Ovary (tissue), 9 donors: ENCODE measurements around the gene YWHAB. TPM values are rescaled to one million over a fixed set of nuclear protein-coding genes. Genes with fewer than 3 reads are reported as not detected.
"Not testable (repeated sequence)": the region's sequence is repeated elsewhere in the genome, so short reads cannot be mapped to it uniquely, and the experiment has no call there.

ENCODE experiments used
- DNase-seq, 5 donors: peaks; one replicate each; pipeline ENCODE4 v3.0.0-alpha.2; 2019 to 2020
- H3K27ac ChIP-seq, 2 donors: fragments of 200-600 bp; one replicate each; pipeline versions ENCODE4 v1.5.1 to v1.8.0; 2019 to 2022
- H3K27me3 ChIP-seq: fragments of 200-600 bp; one replicate; pipeline ENCODE4 v1.8.0; 2022
- H3K36me3 ChIP-seq: fragments of 200-600 bp; sonication (generic); one replicate; pipeline ENCODE4 v1.5.1; 2019
- H3K4me1 ChIP-seq: one replicate; pipeline ENCODE4 v1.8.1; 2013; ENCODE audit warnings: mild to moderate bottlenecking, moderate library complexity; ENCODE audit not compliant: insufficient read depth
- H3K4me3 ChIP-seq: fragments of 200-600 bp; sonication (generic); one replicate; pipeline ENCODE4 v1.5.1; 2017
- H3K9me3 ChIP-seq, 2 donors: fragments of 200-600 bp in 1 of 2; sonication (generic) in 1 of 2; one replicate each; pipeline versions ENCODE4 v1.5.1 to v1.8.1; 2013 to 2019; ENCODE audit warnings: mild to moderate bottlenecking in 1 of 2, moderate library complexity in 1 of 2
- EP300 ChIP-seq: sonication (generic); formaldehyde crosslinking; IDR thresholded peaks from one replicate; pipeline ENCODE4 v1.6.1; 2017; ENCODE audit warnings: antibody characterized with exemption
- POLR2A ChIP-seq: fragments of 450-650 bp; IDR thresholded peaks from one replicate; pipeline ENCODE4 v1.6.1; 2017; ENCODE audit warnings: antibody characterized with exemption, mild to moderate bottlenecking, moderate library complexity
- WGBS, 3 donors: extraction: QIAGEN DNeasy Blood & Tissue Kit in 1 of 3; methylation state at CpG; one replicate each; pipeline versions ENCODE4 v1.1.5 to v1.1.7; 2013 to 2017; 5-methylcytosine and 5-hydroxymethylcytosine counted together
- intact Hi-C, 4 donors: fragments of 100-400 bp; cut with DNase I; formaldehyde crosslinking; loops; one replicate each; pipeline versions ENCODE4 v1.11.0 to v1.15.1; 2022 to 2023
- polyA plus RNA-seq, 2 donors: library from polyadenylated mRNA; stranded (reverse); fragments of 200-250 nt in 1 of 2; fragments of 350-450 nt in 1 of 2; fragmentation: Illumina TruSeq in 1 of 2; extraction: RNeasy Lipid Tissue Mini Kit (QIAGEN cat#74804) in 1 of 2; gene quantifications; one replicate each; pipeline ENCODE4 v1.2.3, GENCODE V29; 2013 to 2014
- total RNA-seq, 7 donors: library from RNA; depleted of rRNA in 2 of 7; stranded (reverse); fragments of >200 nt in 2 of 7; fragmentation: NEBNext Ultra II Directional in 3 of 7; extraction: Animal tissue kit (Norgen Biotek cat#: 25700) in 3 of 7; gene quantifications; one replicate each; pipeline versions ENCODE4 v1.1.0 to v1.2.4, GENCODE V29; 2016 to 2023
- TF ChIP-seq, protein P1 (sequence below), 3 donors: fragments of 450-650 bp in 2 of 3; fragments of 200-600 bp in 1 of 3; IDR thresholded peaks; one replicate each; pipeline versions ENCODE4 v1.5.1 to v1.8.0; 2016 to 2022; ENCODE audit warnings: antibody characterized with exemption in 3 of 3, mild to moderate bottlenecking in 1 of 3
- donor health status: DM: no; HTN: no; CAD: no; lungs with moderate emphysema.
- donor health status: DM: no; HTN: no; CAD: no.
- donor health status: Bipolar disorder and iron deficiency.
- donor health status: DM: yes; HTN: yes; CAD: no.
- donor health status: DM: no; HTN: no; CAD: no.
- donor health status: DM: yes; HTN: yes; CAD: no.

YWHAB gene
- total and polyA plus RNA-seq, 9 donors = 55.1 to 252 (median 117) TPM

DNA sequence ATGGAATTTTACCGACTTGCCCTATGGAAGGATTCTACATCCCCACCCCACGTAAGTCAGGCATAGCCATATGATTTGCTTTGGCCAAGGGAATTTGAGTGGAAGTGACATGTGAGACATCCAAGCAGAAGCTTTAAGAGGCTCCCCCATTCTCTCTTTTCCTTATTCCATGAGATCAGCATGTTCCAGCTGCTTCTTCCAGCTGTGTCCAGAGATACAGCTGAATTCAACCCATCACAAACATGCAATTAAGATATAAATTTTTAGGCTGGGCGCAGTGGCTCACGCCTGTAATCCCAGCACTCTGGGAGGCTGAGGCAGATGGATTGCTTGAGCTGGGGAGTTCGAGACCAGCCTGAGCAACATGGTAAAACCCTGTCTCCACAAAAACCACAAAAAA, 16.0 kb upstream of the YWHAB start:
- TF ChIP-seq EP300 = no peak
- TF ChIP-seq, protein P1, sequence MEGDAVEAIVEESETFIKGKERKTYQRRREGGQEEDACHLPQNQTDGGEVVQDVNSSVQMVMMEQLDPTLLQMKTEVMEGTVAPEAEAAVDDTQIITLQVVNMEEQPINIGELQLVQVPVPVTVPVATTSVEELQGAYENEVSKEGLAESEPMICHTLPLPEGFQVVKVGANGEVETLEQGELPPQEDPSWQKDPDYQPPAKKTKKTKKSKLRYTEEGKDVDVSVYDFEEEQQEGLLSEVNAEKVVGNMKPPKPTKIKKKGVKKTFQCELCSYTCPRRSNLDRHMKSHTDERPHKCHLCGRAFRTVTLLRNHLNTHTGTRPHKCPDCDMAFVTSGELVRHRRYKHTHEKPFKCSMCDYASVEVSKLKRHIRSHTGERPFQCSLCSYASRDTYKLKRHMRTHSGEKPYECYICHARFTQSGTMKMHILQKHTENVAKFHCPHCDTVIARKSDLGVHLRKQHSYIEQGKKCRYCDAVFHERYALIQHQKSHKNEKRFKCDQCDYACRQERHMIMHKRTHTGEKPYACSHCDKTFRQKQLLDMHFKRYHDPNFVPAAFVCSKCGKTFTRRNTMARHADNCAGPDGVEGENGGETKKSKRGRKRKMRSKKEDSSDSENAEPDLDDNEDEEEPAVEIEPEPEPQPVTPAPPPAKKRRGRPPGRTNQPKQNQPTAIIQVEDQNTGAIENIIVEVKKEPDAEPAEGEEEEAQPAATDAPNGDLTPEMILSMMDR (IDR thresholded peaks at IDR 0.05) = no peak
- no peak for TF ChIP-seq POLR2A
- no peak overlapping the region for H3K27ac ChIP-seq
- 40 to 58% (median 42%) methylated on average over 5 of the region's 5 CpGs for WGBS, 3 donors
- H3K4me1 ChIP-seq = no peaks in the 10 kb centered on the region
- intact Hi-C loops = loop anchor here (5.0 to 10.0 kb wide), 4 partner anchors 82 to 187 kb away; partner anchors contain the start of gene KCNK15 (in 2 of the 4)
- H3K36me3 ChIP-seq = no peaks in the 10 kb centered on the region
- DNase-seq = no peak
- no peaks in the 10 kb centered on the region for H3K9me3 ChIP-seq
- H3K4me3 ChIP-seq = no peak overlapping the region
- no peaks in the 10 kb centered on the region for H3K27me3 ChIP-seq

DNA sequence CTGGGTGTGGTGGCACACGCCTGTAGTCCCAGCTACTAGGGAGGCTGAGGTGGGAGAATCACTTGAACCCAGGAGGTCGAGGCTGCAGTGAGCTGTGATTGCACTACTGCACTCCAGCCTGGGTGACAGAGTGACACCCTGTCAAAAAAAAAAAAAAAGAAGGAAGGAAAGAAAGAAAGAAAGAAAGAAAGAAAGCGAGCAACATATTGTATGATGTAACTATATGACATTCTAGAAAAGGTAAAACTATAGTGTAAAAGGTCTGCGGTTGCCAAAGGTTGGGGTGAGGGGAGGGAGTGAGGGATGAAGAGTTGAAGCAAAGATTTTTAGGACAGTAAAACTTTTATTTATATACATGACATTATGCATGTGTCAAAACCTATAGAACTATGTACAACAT, 3.1 kb upstream of the YWHAB start:
- not testable (repeated sequence) for DNase-seq, H3K4me1 ChIP-seq, H3K27me3 ChIP-seq, H3K36me3 ChIP-seq, H3K4me3 ChIP-seq, H3K27ac ChIP-seq, H3K9me3 ChIP-seq
- WGBS, 3 donors = 86 to 89% (median 87%) methylated on average over 4 of the region's 4 CpGs
- intact Hi-C loops = loop anchor here in 1 of 4 donors (10.0 kb wide), 1 partner anchor 72 kb away; no protein-coding TSS in a partner anchor

DNA sequence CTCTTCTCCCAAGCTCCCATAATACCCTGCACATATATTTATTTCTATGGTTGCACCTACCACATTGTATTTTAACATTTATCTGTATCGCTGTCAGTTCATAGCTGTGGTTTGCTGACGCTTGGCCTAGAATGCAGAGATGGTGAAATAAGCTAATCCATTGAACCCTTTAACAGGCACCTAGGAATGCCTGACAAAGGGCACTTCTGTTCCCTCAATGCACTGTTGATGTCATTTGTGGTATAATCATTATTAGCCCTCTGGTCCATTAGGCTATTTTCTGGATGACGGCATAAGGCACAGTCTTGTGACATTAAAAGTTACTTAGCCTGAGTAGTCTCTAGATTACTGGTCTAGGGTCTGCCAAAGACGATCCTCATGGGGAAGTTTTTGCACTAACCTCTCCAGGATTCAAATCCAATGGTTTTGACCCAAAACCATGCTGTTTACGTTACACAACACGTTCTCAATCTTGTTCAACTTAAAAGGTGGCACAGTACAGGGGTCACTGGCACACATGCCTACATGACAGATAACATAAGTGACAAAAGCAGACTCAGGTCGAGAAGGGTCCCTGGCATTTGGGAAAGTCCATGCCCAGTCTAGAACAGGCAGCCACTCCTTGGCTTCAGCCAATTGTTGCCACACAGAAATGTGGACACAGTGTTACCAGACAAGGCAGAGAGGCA, 2.1 kb upstream of the YWHAB start:
- no peak for TF ChIP-seq POLR2A
- TF ChIP-seq, protein P1 (IDR thresholded peaks at IDR 0.05) = no peak
- TF ChIP-seq EP300 = no peak
- no peaks in the 10 kb centered on the region for H3K9me3 ChIP-seq
- no peak for DNase-seq
- intact Hi-C loops = loop anchor here in 1 of 4 donors (10.0 kb wide), 1 partner anchor 71 kb away; no protein-coding TSS in a partner anchor
- WGBS, 3 donors = 89 to 91% (median 90%) methylated on average over 7 of the region's 7 CpGs
- H3K27me3 ChIP-seq = no peaks in the 10 kb centered on the region
- H3K36me3 ChIP-seq = no peaks in the 10 kb centered on the region
- H3K4me3 ChIP-seq = no peak overlapping the region
- H3K4me1 ChIP-seq = no peaks in the 10 kb centered on the region
- H3K27ac ChIP-seq = no peak overlapping the region

DNA sequence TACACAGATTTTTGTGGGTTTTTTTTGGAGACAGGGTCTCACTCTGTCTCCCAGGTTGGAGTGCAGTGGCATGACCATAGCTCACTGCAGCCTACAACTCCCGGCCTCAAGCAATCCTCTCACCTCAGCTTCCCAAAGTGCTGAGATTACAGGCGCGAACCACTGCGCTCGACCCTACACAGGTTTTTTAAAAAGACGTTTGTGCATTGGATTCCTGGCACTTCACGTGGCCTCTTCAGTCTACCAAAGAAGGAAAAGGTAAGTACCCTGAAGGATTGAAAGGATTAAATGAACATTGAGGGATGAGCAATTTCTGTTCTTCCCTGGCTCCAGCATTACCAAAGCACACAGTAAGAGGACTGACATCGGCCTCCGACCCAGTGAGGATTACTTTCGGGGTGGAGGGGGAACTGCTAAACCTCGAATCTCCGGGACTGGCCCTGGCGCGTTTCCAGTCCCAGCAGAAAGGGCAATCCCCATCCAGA, 556 bp upstream of the YWHAB start:
- H3K4me3 ChIP-seq = peak overlapping the region; percentile 100
- H3K36me3 ChIP-seq = no peaks in the 10 kb centered on the region
- H3K27me3 ChIP-seq = no peaks in the 10 kb centered on the region
- DNase-seq = no peak
- no peaks in the 10 kb centered on the region for H3K9me3 ChIP-seq
- TF ChIP-seq, protein P1 (IDR thresholded peaks at IDR 0.05) = no peak
- TF ChIP-seq EP300 (no peak), POLR2A (no peak)
- peak overlapping the region in 1 of 2 donors; percentile 83 for H3K27ac ChIP-seq
- intact Hi-C loops = loop anchor here in 1 of 4 donors (10.0 kb wide), 1 partner anchor 70 kb away; no protein-coding TSS in a partner anchor
- H3K4me1 ChIP-seq = no peaks in the 10 kb centered on the region
- 2 to 8% (median 6%) methylated on average over 14 of the region's 14 CpGs for whole genome bisulfite sequencing, 3 donors

DNA sequence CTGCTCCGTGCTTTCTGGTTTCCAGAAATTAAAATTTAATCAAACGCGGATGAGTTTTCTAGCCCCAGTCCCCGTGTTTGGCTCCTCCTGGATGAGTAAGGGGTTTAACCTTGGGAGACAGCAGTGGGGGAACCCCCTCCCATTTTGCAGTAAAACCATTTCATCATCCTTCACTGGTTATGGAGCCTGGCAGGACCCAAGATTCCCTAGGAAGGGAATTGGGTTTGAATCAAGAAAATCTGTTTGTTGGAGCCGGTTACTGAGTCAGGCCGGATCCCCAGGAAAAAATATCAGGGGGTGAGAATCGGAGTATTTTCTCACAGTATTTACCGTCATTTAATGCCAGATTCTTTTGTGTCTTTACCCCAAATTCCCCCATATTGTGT, 754 bp downstream of the YWHAB start:
- H3K4me1 ChIP-seq = peaks cover 1% of the 10 kb centered on the region
- no peaks in the 10 kb centered on the region for H3K27me3 ChIP-seq
- no peak for DNase-seq
- H3K9me3 ChIP-seq = no peaks in the 10 kb centered on the region
- H3K4me3 ChIP-seq = peak overlapping the region; percentile 100
- peak overlapping the region; percentile 46 to 83 for H3K27ac ChIP-seq
- WGBS, 3 donors = 0 to 1% (median 1%) methylated on average over 8 of the region's 8 CpGs
- TF ChIP-seq, protein P1 (IDR thresholded peaks at IDR 0.05) = no peak
- TF ChIP-seq POLR2A (no peak), EP300 (no peak)
- no peaks in the 10 kb centered on the region for H3K36me3 ChIP-seq
- intact Hi-C loops = loop anchor here in 1 of 4 donors (10.0 kb wide), 1 partner anchor 69 kb away; no protein-coding TSS in a partner anchor
